ENCODE data around the gene MVD.

MVD gene

DNA sequence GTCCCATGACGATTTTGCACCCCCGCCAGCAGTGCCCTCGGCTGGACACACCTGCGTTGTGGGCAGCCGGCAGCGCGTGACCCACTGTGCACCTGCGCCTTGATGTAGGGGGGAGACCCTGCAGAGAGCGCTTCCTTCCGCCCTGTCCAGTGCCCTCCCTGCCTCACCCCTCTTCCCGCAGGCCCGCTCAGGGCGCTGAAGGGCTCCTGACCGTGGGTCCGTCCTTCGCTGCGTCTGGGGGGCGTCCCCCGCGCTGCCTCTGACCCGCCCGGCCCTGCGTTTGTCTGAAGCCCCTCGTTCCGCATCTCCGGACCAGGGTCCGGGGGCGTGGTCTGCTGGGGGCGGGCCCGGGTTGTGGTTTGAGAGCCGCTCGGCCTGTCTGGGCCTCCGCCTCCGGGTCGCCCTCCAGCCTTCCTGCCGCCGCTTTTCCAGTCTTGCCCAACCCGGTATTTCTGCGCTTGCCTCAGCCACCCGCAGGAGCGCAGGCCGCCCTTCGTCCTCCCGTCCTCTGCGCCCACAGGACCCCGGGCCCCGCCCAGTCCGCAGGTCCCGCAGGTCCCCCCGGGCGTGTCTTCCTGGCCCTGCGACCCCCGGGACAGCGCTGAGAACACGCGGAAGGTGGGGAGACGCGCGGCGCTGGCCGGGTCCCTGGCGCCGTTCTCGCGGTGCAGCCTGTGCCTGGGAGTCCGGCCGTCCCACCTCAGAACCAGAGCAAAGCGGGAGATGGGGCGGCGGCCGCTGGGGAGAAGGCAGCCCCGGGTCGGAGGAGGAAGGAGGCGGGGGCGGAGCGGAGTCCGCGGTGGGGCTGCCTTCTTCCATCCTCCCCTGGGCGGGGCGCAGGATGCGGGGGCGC is 28.5 kb downstream of the MVD start:
- Histone ChIP-seq H3K36me3 (peaks cover 8% of the 10 kb centered on the region), H3K4me3 (ENCODE audit: low read depth, low read length) (no peak overlapping the region), H3K9me3 (ENCODE audit: severe bottlenecking) (no peaks in the 10 kb centered on the region), H3K27me3 (ENCODE audit: insufficient read depth, low read depth, severe bottlenecking) (no peaks in the 10 kb centered on the region), H3K27ac (no peak overlapping the region)
- DNase-seq, result no peak
- TF ChIP-seq, protein P1, sequence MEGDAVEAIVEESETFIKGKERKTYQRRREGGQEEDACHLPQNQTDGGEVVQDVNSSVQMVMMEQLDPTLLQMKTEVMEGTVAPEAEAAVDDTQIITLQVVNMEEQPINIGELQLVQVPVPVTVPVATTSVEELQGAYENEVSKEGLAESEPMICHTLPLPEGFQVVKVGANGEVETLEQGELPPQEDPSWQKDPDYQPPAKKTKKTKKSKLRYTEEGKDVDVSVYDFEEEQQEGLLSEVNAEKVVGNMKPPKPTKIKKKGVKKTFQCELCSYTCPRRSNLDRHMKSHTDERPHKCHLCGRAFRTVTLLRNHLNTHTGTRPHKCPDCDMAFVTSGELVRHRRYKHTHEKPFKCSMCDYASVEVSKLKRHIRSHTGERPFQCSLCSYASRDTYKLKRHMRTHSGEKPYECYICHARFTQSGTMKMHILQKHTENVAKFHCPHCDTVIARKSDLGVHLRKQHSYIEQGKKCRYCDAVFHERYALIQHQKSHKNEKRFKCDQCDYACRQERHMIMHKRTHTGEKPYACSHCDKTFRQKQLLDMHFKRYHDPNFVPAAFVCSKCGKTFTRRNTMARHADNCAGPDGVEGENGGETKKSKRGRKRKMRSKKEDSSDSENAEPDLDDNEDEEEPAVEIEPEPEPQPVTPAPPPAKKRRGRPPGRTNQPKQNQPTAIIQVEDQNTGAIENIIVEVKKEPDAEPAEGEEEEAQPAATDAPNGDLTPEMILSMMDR (IDR thresholded peaks at IDR 0.05; ENCODE audit: low read depth, low read length), result no peak

DNA sequence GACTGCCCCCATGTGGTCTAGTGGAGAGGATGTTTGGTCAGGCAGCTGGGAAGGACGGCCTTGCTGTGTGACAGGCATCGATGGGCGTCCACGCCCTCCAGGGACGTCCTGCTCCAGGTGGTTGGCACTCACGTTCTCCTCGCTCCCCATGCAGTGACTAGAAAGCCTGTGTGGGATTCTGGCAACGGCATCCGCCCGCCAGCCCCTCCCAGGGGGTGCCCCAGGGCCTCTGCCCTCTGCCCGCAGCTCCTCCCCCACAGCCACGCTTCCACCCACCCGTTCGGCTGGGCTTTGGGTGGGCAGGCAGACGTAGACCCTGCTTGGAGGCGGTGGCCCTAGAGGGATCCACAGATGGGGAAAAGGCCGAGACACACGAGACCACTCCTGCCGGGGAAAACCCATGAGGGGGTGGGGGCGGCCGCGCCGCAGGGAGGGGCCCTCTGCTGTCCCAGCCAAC is 29.2 kb downstream of the MVD start:
- Histone ChIP-seq H3K9me3 (ENCODE audit: severe bottlenecking) (no peaks in the 10 kb centered on the region), H3K27ac (no peak overlapping the region), H3K4me3 (ENCODE audit: low read depth, low read length) (no peak overlapping the region), H3K36me3 (peaks cover 8% of the 10 kb centered on the region), H3K27me3 (ENCODE audit: insufficient read depth, low read depth, severe bottlenecking) (no peaks in the 10 kb centered on the region)
- TF ChIP-seq, protein P1 (IDR thresholded peaks at IDR 0.05; ENCODE audit: low read depth, low read length), result peak; percentile 42; the same call in 1 of the 2 replicates
- peak; percentile 22 for DNase-seq

DNA sequence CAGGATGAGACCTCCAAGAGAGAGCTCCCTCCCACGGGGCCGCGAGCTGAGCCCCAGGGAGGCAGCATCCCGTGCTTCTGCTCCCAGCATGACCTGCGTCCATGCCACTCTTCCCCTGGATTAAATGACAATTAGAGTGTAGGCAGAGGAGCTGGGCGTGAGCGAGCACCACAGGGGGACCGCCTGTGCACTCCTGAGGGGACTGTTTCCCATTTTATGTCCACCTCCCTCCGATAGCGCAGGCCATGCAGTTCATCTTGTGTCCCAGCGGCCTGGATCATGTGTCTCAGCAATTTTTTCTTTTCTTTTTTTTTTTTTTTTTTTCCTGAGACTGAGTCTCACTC is 30.3 kb downstream of the MVD start:
- TF ChIP-seq, protein P1 (IDR thresholded peaks at IDR 0.05; ENCODE audit: low read depth, low read length), result no peak
- H3K27me3 ChIP-seq (ENCODE audit: insufficient read depth, low read depth, severe bottlenecking), result no peaks in the 10 kb centered on the region
- no peak overlapping the region for H3K27ac ChIP-seq
- H3K36me3 ChIP-seq, result peaks cover 8% of the 10 kb centered on the region
- no peak overlapping the region for H3K4me3 ChIP-seq (ENCODE audit: low read depth, low read length)
- no peaks in the 10 kb centered on the region for H3K9me3 ChIP-seq (ENCODE audit: severe bottlenecking)
- DNase-seq, result no peak

DNA sequence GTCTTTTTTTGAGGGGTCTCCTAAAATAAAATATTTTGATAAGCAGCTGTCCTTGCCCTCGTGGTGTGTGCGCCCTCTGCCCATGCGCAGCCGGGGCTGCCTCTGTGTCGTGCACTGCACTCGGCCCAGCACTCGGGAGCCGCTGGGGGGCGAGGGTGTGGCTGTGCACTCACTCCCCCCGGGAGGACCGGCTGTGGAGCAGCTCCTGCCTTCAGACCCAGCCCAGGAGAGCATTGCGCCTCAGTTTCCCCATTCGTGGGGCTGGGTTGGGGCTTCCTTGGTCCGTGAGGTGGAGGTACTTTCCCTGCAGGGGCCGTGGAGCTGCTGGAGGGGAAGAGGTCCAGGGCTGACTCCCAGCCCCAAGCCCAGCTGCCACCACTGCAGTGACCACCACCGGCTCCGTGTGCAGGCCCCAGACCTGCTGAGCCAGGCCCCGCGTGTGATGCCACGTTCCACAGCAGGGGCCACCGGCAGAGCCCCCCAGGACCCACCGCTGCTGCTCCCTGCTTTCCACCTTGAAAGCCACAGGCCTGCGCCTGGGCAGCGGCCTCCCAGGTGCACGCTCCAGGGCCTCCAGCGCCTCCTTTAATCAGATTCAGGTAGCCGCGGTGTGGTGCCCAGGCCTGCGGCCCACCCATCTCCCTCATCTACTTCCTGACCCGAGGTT is 30.8 kb downstream of the MVD start:
- Histone ChIP-seq H3K9me3 (ENCODE audit: severe bottlenecking) (no peaks in the 10 kb centered on the region), H3K27ac (no peak overlapping the region), H3K4me3 (ENCODE audit: low read depth, low read length) (no peak overlapping the region), H3K36me3 (peaks cover 8% of the 10 kb centered on the region), H3K27me3 (ENCODE audit: insufficient read depth, low read depth, severe bottlenecking) (no peaks in the 10 kb centered on the region)
- TF ChIP-seq, protein P1 (IDR thresholded peaks at IDR 0.05; ENCODE audit: low read depth, low read length), result no peak
- DNase-seq, result no peak

DNA sequence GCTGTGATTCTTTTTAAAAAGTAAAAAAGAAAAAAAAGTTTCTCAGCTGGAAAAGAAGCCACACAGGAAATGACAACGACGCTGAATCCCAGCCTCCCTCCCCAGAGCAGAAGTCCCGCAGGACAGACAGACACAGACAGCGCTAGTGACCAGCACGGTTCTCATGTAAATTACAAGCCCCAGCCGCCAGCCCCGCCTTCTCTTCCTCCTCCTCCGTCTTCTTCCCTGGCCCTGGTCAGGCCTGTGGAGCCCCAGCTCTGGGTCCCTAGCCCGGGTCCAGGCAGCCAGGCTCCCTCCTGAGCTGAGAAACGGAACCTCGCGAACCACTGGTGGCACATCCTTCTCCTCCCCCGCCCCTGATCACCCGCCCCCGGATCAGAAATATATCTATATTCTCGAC is 31.5 kb downstream of the MVD start:
- TF ChIP-seq, protein P1 (IDR thresholded peaks at IDR 0.05; ENCODE audit: low read depth, low read length), result no peak
- DNase-seq, result no peak
- H3K4me3 ChIP-seq (ENCODE audit: low read depth, low read length), result no peak overlapping the region
- H3K27ac ChIP-seq, result no peak overlapping the region
- no peaks in the 10 kb centered on the region for H3K9me3 ChIP-seq (ENCODE audit: severe bottlenecking)
- H3K36me3 ChIP-seq, result peaks cover 8% of the 10 kb centered on the region
- H3K27me3 ChIP-seq (ENCODE audit: insufficient read depth, low read depth, severe bottlenecking), result no peaks in the 10 kb centered on the region

All from WERI-Rb-1 (cell line).